Subcutaneous abdominal adipose tissue (tissue), 5 donors: ENCODE data around the gene CHRNB4.

Experiments used
- H3K27ac ChIP-seq: one replicate; pipeline ENCODE4 v1.7.0; 2013; ENCODE audit warnings: low read depth, mild to moderate bottlenecking, inconsistent platforms, low read length, moderate library complexity
- H3K27me3 ChIP-seq, 5 donors: one replicate each; pipeline ENCODE4 v1.7.0; 2013; ENCODE audit warnings: low read length in 5 of 5, inconsistent platforms in 1 of 5; ENCODE audit not compliant: control insufficient read depth in 5 of 5, insufficient read depth in 4 of 5
- H3K36me3 ChIP-seq, 5 donors: one replicate each; pipeline ENCODE4 v1.7.0; 2013; ENCODE audit warnings: low read length in 5 of 5; ENCODE audit not compliant: control insufficient read depth in 5 of 5, insufficient read depth in 5 of 5
- H3K4me1 ChIP-seq, 5 donors: one replicate each; pipeline ENCODE4 v1.7.0; 2013; ENCODE audit warnings: low read length in 5 of 5, mild to moderate bottlenecking in 3 of 5, moderate library complexity in 1 of 5; ENCODE audit not compliant: control insufficient read depth in 5 of 5, insufficient read depth in 5 of 5
- H3K4me3 ChIP-seq, 5 donors: one replicate each; pipeline ENCODE4 v1.7.0; 2013; ENCODE audit warnings: low read length in 5 of 5, low read depth in 1 of 5
- H3K9ac ChIP-seq, 5 donors: one replicate each; pipeline ENCODE4 v1.7.0; 2013; ENCODE audit warnings: low read length in 5 of 5, mild to moderate bottlenecking in 4 of 5, moderate library complexity in 3 of 5
- H3K9me3 ChIP-seq, 5 donors: one replicate each; pipeline ENCODE4 v1.7.0; 2013; ENCODE audit warnings: low read length in 5 of 5; ENCODE audit not compliant: control insufficient read depth in 5 of 5
- donor health status: healthy.
- donor health status: healthy.
- donor health status: healthy.
- donor health status: healthy.
- donor health status: healthy.

Gene CHRNB4

GRCh38 chr15:78651007-78651406, 10.0 kb upstream of the CHRNB4 start:
- Histone ChIP-seq H3K4me3 (no peak overlapping the region), H3K27ac (no peak overlapping the region), H3K36me3 (no peaks in the 10 kb centered on the region), H3K9me3 (no peaks in the 10 kb centered on the region), H3K27me3 (peaks cover 0 to 6% (median 4%) of the 10 kb centered on the region in 5 donors), H3K9ac (no peak overlapping the region), H3K4me1 (no peaks in the 10 kb centered on the region)

DNA sequence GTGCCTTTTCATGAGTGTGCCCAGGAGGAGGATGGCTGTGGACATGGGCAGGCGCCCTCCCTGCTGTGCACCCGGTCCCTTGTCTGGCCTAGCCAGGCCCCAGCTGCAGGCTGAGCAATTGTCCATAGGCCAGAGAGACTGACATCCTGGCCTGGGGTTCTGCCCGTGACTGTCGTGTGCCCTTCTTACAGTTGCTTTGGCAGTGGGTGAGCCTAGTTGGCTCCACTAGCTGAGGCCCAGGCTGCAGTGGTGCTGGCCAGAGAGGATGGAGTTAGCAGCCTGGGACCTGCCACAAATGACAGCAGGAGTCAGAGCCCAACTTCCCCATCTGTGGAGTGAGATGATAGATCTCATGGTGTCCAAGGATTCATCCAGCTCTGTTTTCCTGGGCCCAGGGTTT, 9.0 kb upstream of the CHRNB4 start:
- Histone ChIP-seq H3K4me3 (no peak overlapping the region), H3K9ac (no peak overlapping the region), H3K36me3 (no peaks in the 10 kb centered on the region), H3K27me3 (peaks cover 0 to 6% (median 4%) of the 10 kb centered on the region in 5 donors), H3K9me3 (no peaks in the 10 kb centered on the region), H3K27ac (no peak overlapping the region), H3K4me1 (no peaks in the 10 kb centered on the region)

DNA sequence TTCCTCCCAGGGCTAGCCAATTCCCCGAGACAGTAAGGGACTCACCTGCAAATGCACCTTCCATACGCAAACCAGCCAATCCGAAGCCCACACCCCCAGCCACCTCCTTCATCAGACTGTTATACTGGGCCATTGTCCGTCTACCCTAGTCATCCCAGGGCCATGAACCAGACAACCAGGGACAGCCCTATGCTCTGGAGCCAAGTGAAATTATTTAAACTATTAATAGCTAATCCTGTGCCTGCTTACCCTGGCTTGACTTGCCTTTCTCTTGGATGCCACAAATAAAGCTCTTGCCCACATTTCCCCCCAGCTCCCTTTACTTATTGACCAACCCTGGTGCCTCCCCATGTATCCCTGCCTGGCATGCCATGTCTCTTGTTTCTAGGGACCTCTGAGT, 4.0 kb upstream of the CHRNB4 start:
- no peak overlapping the region for H3K4me3 ChIP-seq
- H3K9me3 ChIP-seq, result no peaks in the 10 kb centered on the region
- H3K36me3 ChIP-seq, result no peaks in the 10 kb centered on the region
- H3K27me3 ChIP-seq, result peaks cover 4 to 17% (median 14%) of the 10 kb centered on the region in 5 donors
- no peak overlapping the region for H3K27ac ChIP-seq
- no peak overlapping the region for H3K9ac ChIP-seq
- peaks cover 0 to 12% (median 11%) of the 10 kb centered on the region in 5 donors for H3K4me1 ChIP-seq

- H3K27ac ChIP-seq, result no peak overlapping the region
- H3K36me3 ChIP-seq, result no peaks in the 10 kb centered on the region
- peaks cover 0 to 12% (median 11%) of the 10 kb centered on the region in 5 donors for H3K4me1 ChIP-seq
- H3K9ac ChIP-seq, result no peak overlapping the region
- no peaks in the 10 kb centered on the region for H3K9me3 ChIP-seq
- no peak overlapping the region for H3K4me3 ChIP-seq
- peaks cover 5 to 25% (median 18%) of the 10 kb centered on the region in 5 donors for H3K27me3 ChIP-seq
Observed at GRCh38 chr15:78642331-78642730, 1.3 kb upstream of the CHRNB4 start.

DNA sequence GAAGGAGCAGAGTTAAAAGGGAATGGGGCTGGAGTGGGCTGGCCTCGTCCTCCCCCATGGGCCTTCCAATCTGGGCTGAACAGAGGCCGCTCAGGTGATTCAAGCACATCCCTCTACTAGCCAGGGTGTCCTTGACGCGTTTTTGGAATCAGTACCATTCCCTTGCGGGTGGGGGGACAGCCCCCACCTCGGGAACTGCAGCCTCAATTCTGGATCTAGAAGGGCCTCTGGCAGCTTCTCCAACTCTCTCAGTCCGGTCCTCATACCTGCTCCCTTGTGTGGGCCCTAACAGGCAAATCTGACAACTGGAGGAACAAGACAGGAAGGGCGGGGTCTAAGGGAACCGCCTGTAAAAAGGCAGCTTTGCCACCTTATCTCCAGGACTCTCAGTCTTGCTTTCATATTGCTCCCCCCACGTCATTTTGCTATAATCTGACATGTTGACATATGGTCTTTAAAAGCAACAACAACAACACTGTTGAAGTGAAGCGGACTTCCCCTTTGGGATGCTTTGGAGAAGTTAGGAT, 802 bp upstream of the CHRNB4 start:
- Histone ChIP-seq H3K4me3 (no peak overlapping the region), H3K27ac (no peak overlapping the region), H3K9me3 (no peaks in the 10 kb centered on the region), H3K36me3 (no peaks in the 10 kb centered on the region), H3K4me1 (peaks cover 0 to 12% (median 11%) of the 10 kb centered on the region in 5 donors), H3K9ac (no peak overlapping the region), H3K27me3 (peaks cover 5 to 25% (median 18%) of the 10 kb centered on the region in 5 donors)

GRCh38 chr15:78640527-78641101, 396 bp downstream of the CHRNB4 start:
- peaks cover 5 to 25% (median 18%) of the 10 kb centered on the region in 5 donors for H3K27me3 ChIP-seq
- no peaks in the 10 kb centered on the region for H3K36me3 ChIP-seq
- peaks cover 0 to 12% (median 11%) of the 10 kb centered on the region in 5 donors for H3K4me1 ChIP-seq
- H3K27ac ChIP-seq, result no peak overlapping the region
- no peaks in the 10 kb centered on the region for H3K9me3 ChIP-seq
- H3K9ac ChIP-seq, result peak overlapping the region in 1 of 5 donors; percentile 32
- peak overlapping the region in 4 of 5 donors; percentile 22 to 51 (median 30) for H3K4me3 ChIP-seq

- H3K4me1 ChIP-seq, result peaks cover 0 to 12% (median 11%) of the 10 kb centered on the region in 5 donors
- no peak overlapping the region for H3K4me3 ChIP-seq
- no peaks in the 10 kb centered on the region for H3K36me3 ChIP-seq
Observed at GRCh38 chr15:78638658-78639314, 2.2 kb downstream of the CHRNB4 start.

GRCh38 chr15:78637776-78638435, 3.1 kb downstream of the CHRNB4 start:
- Histone ChIP-seq H3K27me3 (peaks cover 10 to 25% (median 22%) of the 10 kb centered on the region in 5 donors), H3K36me3 (no peaks in the 10 kb centered on the region), H3K9ac (no peak overlapping the region), H3K4me1 (peaks cover 0 to 12% (median 11%) of the 10 kb centered on the region in 5 donors), H3K27ac (no peak overlapping the region), H3K4me3 (no peak overlapping the region), H3K9me3 (peaks cover 7 to 16% (median 10%) of the 10 kb centered on the region in 5 donors)

More at GRCh38 chr15:78638658-78639314, 2.2 kb downstream of the CHRNB4 start:
- no peak overlapping the region for H3K27ac ChIP-seq
- H3K9ac ChIP-seq, result no peak overlapping the region
- peaks cover 0 to 7% (median under 1%) of the 10 kb centered on the region in 5 donors for H3K9me3 ChIP-seq
- H3K27me3 ChIP-seq, result peaks cover 10 to 25% (median 18%) of the 10 kb centered on the region in 5 donors

- peaks cover 10 to 18% (median 13%) of the 10 kb centered on the region in 5 donors for H3K9me3 ChIP-seq
- no peak overlapping the region for H3K9ac ChIP-seq
- H3K27me3 ChIP-seq, result peaks cover 10 to 20% (median 18%) of the 10 kb centered on the region in 5 donors
- no peak overlapping the region for H3K27ac ChIP-seq
- peaks cover 0 to 12% (median 11%) of the 10 kb centered on the region in 5 donors for H3K4me1 ChIP-seq
- H3K4me3 ChIP-seq, result no peak overlapping the region
- no peaks in the 10 kb centered on the region for H3K36me3 ChIP-seq
Observed at GRCh38 chr15:78636378-78636859, 4.6 kb downstream of the CHRNB4 start.
